Measurements from ENCODE around the gene GPX7. TPM values are rescaled to one million over a fixed set of nuclear protein-coding genes. Genes with fewer than 3 reads are reported as not detected.

GPX7 gene
- total RNA-seq, 1 experiment from 2014 or later, result not detected

GRCh38 chr1:52571783-52572182 lies 30.4 kb upstream of the GPX7 start:
- intact Hi-C loops (cut with micrococcal nuclease), result no loop called here
- CTCF ChIA-PET, result no interaction called here
- no peaks in the 10 kb centered on the region for H4K20me1 ChIP-seq (ENCODE audit: low read length)

GRCh38 chr1:52572387-52572786 lies 29.8 kb upstream of the GPX7 start:
- Histone ChIP-seq H3K9me2 (replicated peaks; ENCODE audit: low read length) (no peaks in the 10 kb centered on the region), H2AFZ (ENCODE audit: low read length) (no peak overlapping the region), H3K4me2 (ENCODE audit: low read length) (no peak overlapping the region), H3K27ac (ENCODE audit: low read length) (no peak overlapping the region), H3K4me1 (ENCODE audit: insufficient read depth, low read length) (peaks cover 17% of the 10 kb centered on the region), H3K9ac (ENCODE audit: low read length) (no peak overlapping the region), H3K4me3 (ENCODE audit: low read length) (no peak overlapping the region), H3K27me3 (ENCODE audit: low read length) (no peaks in the 10 kb centered on the region), H3K9me3 (ENCODE audit: low read length) (no peaks in the 10 kb centered on the region), H3K79me2 (ENCODE audit: low read length) (no peaks in the 10 kb centered on the region), H3F3A (ENCODE audit: low read length, unreplicated experiment) (no peaks in the 10 kb centered on the region), H4K20me1 (ENCODE audit: low read length) (no peaks in the 10 kb centered on the region), H3K36me3 (ENCODE audit: low read depth, low read length) (no peaks in the 10 kb centered on the region)
- intact Hi-C loops (cut with micrococcal nuclease), result no loop called here
- ATAC-seq (no peak), DNase-seq (no peak)
- ChIA-PET CTCF (no interaction called here), POLR2A (ENCODE audit: unreplicated experiment) (no interaction called here)
- BruUV-seq (replicated peaks), result no TSS peak
- TF ChIP-seq CTCF (conservative IDR thresholded peaks at IDR 0.05; ENCODE audit: low read depth, low read length), result no peak

More at GRCh38 chr1:52571783-52572182, 30.4 kb upstream of the GPX7 start:
- Histone ChIP-seq H3F3A (ENCODE audit: low read length, unreplicated experiment) (no peaks in the 10 kb centered on the region), H3K9me2 (replicated peaks; ENCODE audit: low read length) (no peaks in the 10 kb centered on the region), H3K4me1 (ENCODE audit: insufficient read depth, low read length) (peaks cover 17% of the 10 kb centered on the region), H3K36me3 (ENCODE audit: low read depth, low read length) (no peaks in the 10 kb centered on the region), H3K9ac (ENCODE audit: low read length) (no peak overlapping the region), H3K27me3 (ENCODE audit: low read length) (no peaks in the 10 kb centered on the region), H2AFZ (ENCODE audit: low read length) (no peak overlapping the region), H3K4me2 (ENCODE audit: low read length) (no peak overlapping the region), H3K4me3 (ENCODE audit: low read length) (no peak overlapping the region), H3K27ac (ENCODE audit: low read length) (no peak overlapping the region), H3K9me3 (ENCODE audit: low read length) (no peaks in the 10 kb centered on the region), H3K79me2 (ENCODE audit: low read length) (no peaks in the 10 kb centered on the region)
- ATAC-seq, result no peak
- POLR2A ChIA-PET (ENCODE audit: unreplicated experiment), result no interaction called here
- peak; percentile 22 for DNase-seq
- no TSS peak for BruUV-seq (replicated peaks)
- no peak for TF ChIP-seq EZH2phosphoT487 (IDR thresholded peaks at IDR 0.05; ENCODE audit: borderline replicate concordance, low read length)
- TF ChIP-seq CTCF (conservative IDR thresholded peaks at IDR 0.05; ENCODE audit: low read depth, low read length), result no peak
- TF ChIP-seq EZH2 (IDR thresholded peaks at IDR 0.05; ENCODE audit: low read length, unreplicated experiment), result no peak

- no peak overlapping the region for H3K9ac ChIP-seq (ENCODE audit: low read length)
- BruUV-seq (replicated peaks), result no TSS peak
- no peaks in the 10 kb centered on the region for H3F3A ChIP-seq (ENCODE audit: low read length, unreplicated experiment)
- H4K20me1 ChIP-seq (ENCODE audit: low read length), result no peaks in the 10 kb centered on the region
- H3K79me2 ChIP-seq (ENCODE audit: low read length), result no peaks in the 10 kb centered on the region
- peak overlapping the region; percentile 49 for H2AFZ ChIP-seq (ENCODE audit: low read length)
- ChIA-PET POLR2A (ENCODE audit: unreplicated experiment) (no interaction called here), CTCF (interaction anchor here (0.6 kb wide), 1 partner anchor 1825 kb away, joined by 4 read pairs; no protein-coding TSS in a partner anchor)
- H3K27me3 ChIP-seq (ENCODE audit: low read length), result no peaks in the 10 kb centered on the region
- peak overlapping the region; percentile 50 for H3K27ac ChIP-seq (ENCODE audit: low read length)
- ATAC-seq (peak; percentile 100), DNase-seq (peak; percentile 94)
- no peaks in the 10 kb centered on the region for H3K9me2 ChIP-seq (replicated peaks; ENCODE audit: low read length)
- no peak overlapping the region for H3K4me3 ChIP-seq (ENCODE audit: low read length)
- TF ChIP-seq EZH2phosphoT487 (IDR thresholded peaks at IDR 0.05; ENCODE audit: borderline replicate concordance, low read length) (no peak), CTCF (conservative IDR thresholded peaks at IDR 0.05; ENCODE audit: low read depth, low read length) (no peak), EZH2 (IDR thresholded peaks at IDR 0.05; ENCODE audit: low read length, unreplicated experiment) (no peak)
- intact Hi-C loops (cut with micrococcal nuclease), result no loop called here
- peak overlapping the region; percentile 36 for H3K4me2 ChIP-seq (ENCODE audit: low read length)
- peaks cover 17% of the 10 kb centered on the region for H3K4me1 ChIP-seq (ENCODE audit: insufficient read depth, low read length)
- no peaks in the 10 kb centered on the region for H3K9me3 ChIP-seq (ENCODE audit: low read length)
- no peaks in the 10 kb centered on the region for H3K36me3 ChIP-seq (ENCODE audit: low read depth, low read length)
Measured at GRCh38 chr1:52574594-52574993, 27.6 kb upstream of the GPX7 start.
